Trophoblast cell (in vitro differentiated cells and primary cell): Measurements from ENCODE around the gene FBXO9.
A peak's percentile ranks its signal among the peaks of the same experiment; 100 is the strongest.

ENCODE experiments used
- DNase-seq, 2 donors: peaks; one replicate each; pipeline ENCODE4 v3.0.0-alpha.2; 2016
- H2AFZ ChIP-seq: 2 replicates; pipeline ENCODE4 v1.6.1; 2013; ENCODE audit warnings: low read length, moderate library complexity, mild to moderate bottlenecking; ENCODE audit not compliant: insufficient read depth, poor library complexity
- H2AK5ac ChIP-seq: 2 replicates; pipeline ENCODE4 v1.6.1; 2013; ENCODE audit warnings: mild to moderate bottlenecking, low read length
- H2BK120ac ChIP-seq: 2 replicates; pipeline ENCODE4 v1.6.1; 2013; ENCODE audit warnings: low read length, mild to moderate bottlenecking, moderate library complexity; ENCODE audit not compliant: insufficient read depth, poor library complexity
- H2BK12ac ChIP-seq: 2 replicates; pipeline ENCODE4 v1.6.1; 2013; ENCODE audit warnings: mild to moderate bottlenecking, low read length, moderate library complexity
- H2BK5ac ChIP-seq: 2 replicates; pipeline ENCODE4 v1.6.1; 2013; ENCODE audit warnings: low read length, low read depth, moderate library complexity, mild to moderate bottlenecking; ENCODE audit not compliant: poor library complexity
- H3K14ac ChIP-seq: 2 replicates; pipeline ENCODE4 v1.6.1; 2013; ENCODE audit warnings: mild to moderate bottlenecking, low read length
- H3K18ac ChIP-seq: 2 replicates; pipeline ENCODE4 v1.6.1; 2013; ENCODE audit warnings: mild to moderate bottlenecking, low read length
- H3K23ac ChIP-seq: 2 replicates; pipeline ENCODE4 v1.6.1; 2013; ENCODE audit warnings: low read length
- H3K27ac ChIP-seq: 2 replicates; pipeline ENCODE4 v1.5.1; 2013; ENCODE audit warnings: low read depth, mild to moderate bottlenecking, inconsistent platforms, low read length, moderate library complexity
- H3K27me3 ChIP-seq: 2 replicates; pipeline ENCODE4 v1.6.1; 2013; ENCODE audit warnings: inconsistent platforms, mild to moderate bottlenecking, low read length, moderate library complexity; ENCODE audit not compliant: insufficient read depth
- H3K36me3 ChIP-seq, 2 experiments: 1 replicate in 1 of 2; 2 replicates in 1 of 2; pipeline ENCODE4 v1.6.1; 2013; ENCODE audit warnings: low read length in 2 of 2, mild to moderate bottlenecking in 2 of 2, moderate library complexity in 1 of 2; ENCODE audit not compliant: insufficient read depth in 2 of 2, control insufficient read depth in 1 of 2
- H3K4ac ChIP-seq: 2 replicates; pipeline ENCODE4 v1.6.1; 2013; ENCODE audit warnings: low read depth, mild to moderate bottlenecking, low read length, moderate library complexity
- H3K4me1 ChIP-seq, 2 experiments: 1 replicate in 1 of 2; 2 replicates in 1 of 2; pipeline ENCODE4 v1.6.1; 2013; ENCODE audit warnings: low read length in 2 of 2, mild to moderate bottlenecking in 2 of 2, moderate library complexity in 1 of 2; ENCODE audit not compliant: insufficient read depth in 2 of 2, control insufficient read depth in 1 of 2
- H3K4me2 ChIP-seq: 2 replicates; pipeline ENCODE4 v1.6.1; 2013; ENCODE audit warnings: inconsistent platforms, mild to moderate bottlenecking, low read length, moderate library complexity
- H3K4me3 ChIP-seq: 2 replicates; pipeline ENCODE4 v1.5.1; 2013; ENCODE audit warnings: mild to moderate bottlenecking, low read depth, low read length, inconsistent platforms
- H3K79me1 ChIP-seq: one replicate; pipeline ENCODE4 v1.6.1; 2013; ENCODE audit warnings: low read length
- H3K79me2 ChIP-seq: 2 replicates; pipeline ENCODE4 v1.6.1; 2013; ENCODE audit warnings: low read length, mild to moderate bottlenecking; ENCODE audit not compliant: control insufficient read depth, insufficient read depth, poor library complexity
- H3K9ac ChIP-seq: 2 replicates; pipeline ENCODE4 v1.6.1; 2013; ENCODE audit warnings: mild to moderate bottlenecking, low read length
- H3K9me3 ChIP-seq: 2 replicates; pipeline ENCODE4 v1.6.1; 2013; ENCODE audit warnings: low read depth, mild to moderate bottlenecking, control low read depth, inconsistent platforms, low read length; ENCODE audit not compliant: insufficient read depth
- H4K12ac ChIP-seq: 2 replicates; pipeline ENCODE4 v1.6.1; 2013; ENCODE audit warnings: low read depth, mild to moderate bottlenecking, low read length, moderate library complexity
- H4K8ac ChIP-seq: 2 replicates; pipeline ENCODE4 v1.6.1; 2013; ENCODE audit warnings: low read depth, mild to moderate bottlenecking, low read length, moderate library complexity
- H4K91ac ChIP-seq: one replicate; pipeline ENCODE4 v1.6.1; 2013; ENCODE audit warnings: low read depth, mild to moderate bottlenecking, low read length, moderate library complexity
- WGBS: extraction: QIAGEN DNeasy Blood & Tissue Kit; methylation state at CpG from one replicate; pipeline ENCODE4 v1.1.7; 2013; ENCODE audit warnings: missing lambda C conversion rate; ENCODE audit not compliant: insufficient read length, insufficient coverage; ENCODE audit errors: extremely low coverage; 5-methylcytosine and 5-hydroxymethylcytosine counted together

Gene FBXO9

DNA sequence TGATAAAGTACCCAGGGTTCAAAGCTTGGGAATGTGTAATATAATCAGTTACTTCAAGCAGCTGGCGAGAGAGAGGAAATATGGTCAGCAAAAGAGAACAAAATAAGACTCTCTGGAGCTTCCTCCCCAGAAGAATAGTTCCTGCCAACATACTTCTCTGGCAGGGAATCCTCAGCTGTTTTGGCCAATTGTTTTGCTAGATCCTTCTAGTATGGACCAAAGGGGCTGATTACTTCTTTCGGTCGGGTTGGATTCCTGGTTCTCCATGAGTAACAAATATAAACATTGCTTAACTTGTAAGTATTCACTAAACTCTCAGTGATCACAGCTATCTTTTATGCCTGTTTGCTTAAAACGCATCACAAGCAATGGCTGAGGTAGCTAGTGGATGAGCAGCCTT lies 31.4 kb upstream of the FBXO9 start:
- Histone ChIP-seq H3K4me3 (no peak overlapping the region), H3K4me1 (peaks cover 0 to 1% of the 10 kb centered on the region in 2 experiments), H4K8ac (no peak overlapping the region), H3K4ac (no peak overlapping the region), H3K27ac (no peak overlapping the region), H2AK5ac (no peak overlapping the region), H3K79me2 (no peaks in the 10 kb centered on the region), H2BK12ac (no peak overlapping the region), H4K91ac (no peak overlapping the region), H3K14ac (no peak overlapping the region), H3K36me3 (peaks cover 8 to 17% of the 10 kb centered on the region in 2 experiments), H2BK120ac (no peak overlapping the region), H3K4me2 (no peak overlapping the region), H3K9me3 (no peaks in the 10 kb centered on the region), H3K27me3 (no peaks in the 10 kb centered on the region), H3K23ac (no peak overlapping the region), H2BK5ac (no peak overlapping the region), H4K12ac (no peak overlapping the region), H3K18ac (no peak overlapping the region), H3K9ac (no peak overlapping the region), H3K79me1 (no peaks in the 10 kb centered on the region), H2AFZ (no peak overlapping the region)
- WGBS: no CpG with 5 or more reads among the region's 4 CpGs
- peak in 1 of 2 donors; percentile 66 for DNase-seq

DNA sequence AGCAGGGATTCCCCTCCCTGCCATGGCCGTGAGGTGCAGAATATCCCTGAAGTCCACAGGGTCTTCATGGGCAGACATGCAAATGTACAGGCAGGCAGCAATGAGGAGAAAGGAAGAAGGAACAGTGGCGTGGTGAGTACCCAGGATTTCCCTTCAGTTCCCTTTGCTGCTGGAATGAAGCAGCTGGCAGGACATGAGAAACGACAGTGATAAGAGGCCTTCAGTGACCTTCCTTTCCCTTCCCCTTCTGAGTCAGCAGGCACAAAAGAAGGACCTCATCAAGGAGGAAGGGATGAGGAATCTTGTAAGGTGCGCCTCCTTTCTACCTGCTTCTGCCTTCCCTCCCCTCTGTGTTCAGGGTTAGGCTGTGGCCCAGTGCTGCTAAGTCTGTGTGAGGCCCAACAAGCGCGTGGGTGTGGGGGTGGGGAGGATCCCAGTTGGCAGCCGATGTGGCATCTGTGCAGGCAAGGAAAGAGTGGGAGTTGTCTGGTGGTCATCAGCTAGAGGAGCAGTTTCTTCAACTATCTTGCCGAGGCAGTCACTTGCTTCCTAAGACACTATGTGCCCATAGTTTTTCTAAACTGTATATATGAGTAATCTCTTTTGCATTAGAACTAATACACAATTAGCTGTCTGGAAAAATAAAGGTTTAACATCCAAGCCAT lies 29.5 kb upstream of the FBXO9 start:
- Histone ChIP-seq H3K27me3 (no peaks in the 10 kb centered on the region), H3K9ac (no peak overlapping the region)

DNA sequence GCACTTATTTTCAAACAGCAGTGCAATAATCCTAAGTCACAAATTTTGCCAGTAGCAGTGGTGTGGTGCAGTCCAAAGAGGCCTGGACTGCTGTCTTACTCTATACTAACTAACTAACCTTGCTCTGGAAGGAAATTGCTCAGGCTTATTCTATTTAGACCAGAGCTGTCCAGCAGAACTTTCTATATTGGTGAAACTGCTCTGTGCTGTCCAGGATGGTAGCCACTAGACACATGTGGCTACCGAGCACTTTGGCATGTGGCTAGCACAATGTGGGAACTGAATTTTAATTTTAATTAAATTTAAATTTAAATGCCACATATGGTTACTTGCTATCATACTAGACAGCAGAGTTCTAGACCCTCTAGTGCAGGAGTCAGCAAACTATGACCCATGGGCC lies 27.1 kb upstream of the FBXO9 start:
- H2AFZ ChIP-seq: no peak overlapping the region
- H2BK120ac ChIP-seq: no peak overlapping the region
- no peak overlapping the region for H3K4me2 ChIP-seq
- WGBS: no CpG with 5 or more reads among the region's 1 CpG
- DNase-seq: no peak
- no peak overlapping the region for H3K18ac ChIP-seq
- no peak overlapping the region for H2BK12ac ChIP-seq
- H2AK5ac ChIP-seq: no peak overlapping the region
- H3K9me3 ChIP-seq: peaks cover 2% of the 10 kb centered on the region
- no peak overlapping the region for H4K12ac ChIP-seq
- H3K27ac ChIP-seq: no peak overlapping the region
- H4K8ac ChIP-seq: no peak overlapping the region
- H3K79me2 ChIP-seq: no peaks in the 10 kb centered on the region
- H3K4ac ChIP-seq: no peak overlapping the region
- H3K36me3 ChIP-seq: peaks cover 14 to 34% of the 10 kb centered on the region in 2 experiments
- no peak overlapping the region for H3K4me3 ChIP-seq
- no peak overlapping the region for H4K91ac ChIP-seq
- H3K27me3 ChIP-seq: no peaks in the 10 kb centered on the region
- H3K23ac ChIP-seq: no peak overlapping the region
- H3K79me1 ChIP-seq: no peaks in the 10 kb centered on the region
- no peak overlapping the region for H3K14ac ChIP-seq
- H2BK5ac ChIP-seq: no peak overlapping the region
- no peak overlapping the region for H3K9ac ChIP-seq
- peaks cover 3% of the 10 kb centered on the region in 2 experiments for H3K4me1 ChIP-seq

More for the DNA sequence above, 29.5 kb upstream of the FBXO9 start:
- no peaks in the 10 kb centered on the region for H3K4me1 ChIP-seq
- no peaks in the 10 kb centered on the region for H3K79me1 ChIP-seq
- peaks cover 13 to 32% of the 10 kb centered on the region in 2 experiments for H3K36me3 ChIP-seq
- no peak overlapping the region for H3K27ac ChIP-seq
- no peak overlapping the region for H3K23ac ChIP-seq
- WGBS: no CpG with 5 or more reads among the region's 8 CpGs
- H3K79me2 ChIP-seq: no peaks in the 10 kb centered on the region
- H3K9me3 ChIP-seq: no peaks in the 10 kb centered on the region
- no peak overlapping the region for H2AK5ac ChIP-seq
- DNase-seq: no peak
- no peak overlapping the region for H4K91ac ChIP-seq
- no peak overlapping the region for H2BK12ac ChIP-seq
- H2AFZ ChIP-seq: no peak overlapping the region
- no peak overlapping the region for H2BK120ac ChIP-seq
- no peak overlapping the region for H4K12ac ChIP-seq
- no peak overlapping the region for H3K4me2 ChIP-seq
- H4K8ac ChIP-seq: no peak overlapping the region
- H3K18ac ChIP-seq: no peak overlapping the region
- H2BK5ac ChIP-seq: no peak overlapping the region
- H3K4me3 ChIP-seq: no peak overlapping the region
- H3K4ac ChIP-seq: no peak overlapping the region
- H3K14ac ChIP-seq: no peak overlapping the region

DNA sequence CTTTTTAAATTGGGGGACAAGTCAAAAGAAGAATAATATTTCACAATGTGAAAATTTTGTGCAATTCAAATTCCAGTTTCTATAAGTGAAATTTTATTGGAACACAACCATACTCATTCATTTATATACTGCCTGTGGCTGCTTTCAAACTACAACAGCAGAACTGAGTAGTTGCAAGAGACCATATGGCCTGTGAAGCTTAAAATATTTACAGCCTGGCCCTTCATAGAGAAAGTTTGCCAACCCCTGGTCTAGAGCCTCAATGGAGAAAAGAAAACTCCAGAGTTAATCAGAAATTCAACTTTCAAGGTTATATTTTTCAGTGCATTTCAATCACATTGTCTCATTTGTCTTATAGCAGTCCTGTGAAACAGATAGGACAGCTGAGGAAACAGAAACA lies 26.6 kb upstream of the FBXO9 start:
- H2AK5ac ChIP-seq: no peak overlapping the region
- no peaks in the 10 kb centered on the region for H3K27me3 ChIP-seq
- H3K14ac ChIP-seq: no peak overlapping the region
- no peaks in the 10 kb centered on the region for H3K79me1 ChIP-seq
- H3K23ac ChIP-seq: no peak overlapping the region
- no peaks in the 10 kb centered on the region for H3K79me2 ChIP-seq
- peaks cover 3% of the 10 kb centered on the region in 2 experiments for H3K4me1 ChIP-seq
- no peak overlapping the region for H4K12ac ChIP-seq
- H2AFZ ChIP-seq: no peak overlapping the region
- no peak overlapping the region for H4K8ac ChIP-seq
- no peak overlapping the region for H2BK12ac ChIP-seq
- H2BK5ac ChIP-seq: no peak overlapping the region
- peaks cover 2% of the 10 kb centered on the region for H3K9me3 ChIP-seq
- no peak overlapping the region for H3K4me3 ChIP-seq
- H3K36me3 ChIP-seq: peaks cover 14 to 34% of the 10 kb centered on the region in 2 experiments
- H2BK120ac ChIP-seq: no peak overlapping the region
- H4K91ac ChIP-seq: no peak overlapping the region
- H3K27ac ChIP-seq: no peak overlapping the region
- no peak overlapping the region for H3K4me2 ChIP-seq
- H3K18ac ChIP-seq: no peak overlapping the region
- no peak for DNase-seq
- H3K9ac ChIP-seq: no peak overlapping the region
- no peak overlapping the region for H3K4ac ChIP-seq
